GM18907 (cell line): ENCODE results near the gene PRRX2.
"Not testable (repeated sequence)": the region's sequence is repeated elsewhere in the genome, so short reads cannot be mapped to it uniquely, and the experiment has no call there.

ENCODE experiments used
- ATAC-seq: cut with Tn5 transposase; IDR thresholded peaks from one replicate; pipeline ENCODE4 v1.9.1; 2021; ENCODE audit warnings: mild to moderate bottlenecking, moderate library complexity; ENCODE audit not compliant: unreplicated experiment

PRRX2 gene

GRCh38 chr9:129726322-129727160 is 61.1 kb downstream of the PRRX2 start:
- ATAC-seq = no peak

GRCh38 chr9:129728744-129729143 is 63.3 kb downstream of the PRRX2 start:
- ATAC-seq = no peak

GRCh38 chr9:129731477-129732085 is 66.1 kb downstream of the PRRX2 start:
- ATAC-seq = no peak

- ATAC-seq = no peak
Observed at GRCh38 chr9:129732100-129732499, 66.7 kb downstream of the PRRX2 start.

DNA sequence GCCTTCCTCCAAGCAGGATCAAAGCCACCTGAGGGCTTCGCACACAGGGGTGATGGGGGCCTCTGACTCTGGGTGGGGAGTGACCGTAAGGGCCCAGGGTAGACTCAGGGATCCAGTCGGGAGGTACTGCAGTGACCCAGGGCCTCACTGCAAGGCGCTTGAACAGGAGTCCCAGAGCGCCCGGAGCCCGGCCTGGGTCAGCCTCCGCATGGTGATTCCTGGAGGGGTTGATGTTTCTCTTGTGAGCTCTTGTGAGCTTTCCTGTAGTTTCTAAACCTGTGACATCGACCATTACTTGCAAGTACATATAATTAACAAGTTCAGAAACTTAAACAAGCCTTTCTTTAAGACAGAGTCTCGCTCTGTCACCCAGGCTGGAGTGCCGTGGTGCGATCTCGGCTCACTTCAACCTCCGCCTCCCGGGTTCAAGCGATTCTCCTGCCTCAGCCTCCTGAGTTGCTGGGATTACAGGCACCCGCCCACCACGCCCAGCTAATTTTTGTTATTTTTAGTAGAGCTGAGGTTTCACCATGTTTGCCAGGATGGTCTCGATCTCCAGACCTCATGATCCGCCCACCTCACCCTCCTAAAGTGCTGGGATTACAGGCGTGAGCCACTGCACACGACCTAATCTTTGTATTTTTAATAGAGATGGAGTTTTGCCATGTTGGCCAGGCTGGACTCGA is 67.6 kb downstream of the PRRX2 start:
- no peak for ATAC-seq

DNA sequence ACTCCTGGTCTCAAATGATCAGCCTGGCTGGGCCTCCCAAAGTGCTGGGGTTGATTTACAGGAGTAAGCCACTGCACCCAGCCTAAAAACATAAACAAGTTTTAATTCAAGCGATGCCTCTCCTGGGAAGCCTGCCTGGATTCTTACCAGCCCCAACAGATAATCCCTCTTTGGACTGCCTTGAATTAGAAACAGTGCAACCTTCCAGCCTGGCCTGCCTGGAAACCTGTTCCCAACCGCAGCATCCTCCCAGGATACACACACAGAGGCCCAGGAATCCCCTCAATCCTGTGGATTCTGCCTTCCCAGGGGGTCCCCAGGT is 68.1 kb downstream of the PRRX2 start:
- no peak for ATAC-seq

DNA sequence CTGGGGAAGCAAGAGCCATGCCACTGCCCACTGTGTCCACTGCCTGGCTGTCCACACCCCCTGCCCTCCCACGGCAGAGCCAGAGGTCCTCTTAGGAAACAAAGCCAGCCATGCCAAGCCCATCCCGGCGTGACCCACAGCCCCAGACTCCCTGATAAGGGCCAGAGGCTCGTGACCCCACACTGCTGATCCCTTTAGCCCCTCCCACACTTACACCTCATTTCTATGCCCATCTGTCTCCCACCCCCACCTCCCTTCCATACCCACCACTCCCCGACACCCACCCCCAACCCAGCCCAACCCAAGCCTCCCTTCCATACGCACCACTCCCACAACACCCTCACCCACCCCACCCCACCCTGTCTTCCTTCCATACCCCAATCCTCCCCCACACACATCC is 70.1 kb downstream of the PRRX2 start:
- ATAC-seq = no peak

DNA sequence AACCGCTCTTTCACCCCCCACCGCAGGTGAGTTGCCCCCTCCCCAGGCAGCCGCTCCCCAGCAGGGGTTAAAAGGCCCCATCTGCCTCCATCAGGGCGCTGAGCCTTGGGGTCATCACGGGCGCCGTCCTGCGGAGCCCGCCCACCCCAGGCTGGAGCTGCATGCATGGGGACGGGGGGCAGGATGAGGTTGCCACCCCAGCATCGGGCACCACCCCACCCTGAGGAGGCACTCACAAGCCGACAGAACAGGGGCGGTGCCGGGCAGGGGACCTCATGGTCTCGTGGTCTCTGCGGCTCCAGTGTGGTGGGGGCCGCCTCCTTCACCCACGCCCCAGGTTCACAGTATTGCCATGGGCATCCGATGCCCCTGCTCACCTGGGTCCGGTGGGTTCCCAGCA is 70.9 kb downstream of the PRRX2 start:
- ATAC-seq = no peak

GRCh38 chr9:129737479-129738274 is 72.2 kb downstream of the PRRX2 start:
- peak; percentile 70 for ATAC-seq

DNA sequence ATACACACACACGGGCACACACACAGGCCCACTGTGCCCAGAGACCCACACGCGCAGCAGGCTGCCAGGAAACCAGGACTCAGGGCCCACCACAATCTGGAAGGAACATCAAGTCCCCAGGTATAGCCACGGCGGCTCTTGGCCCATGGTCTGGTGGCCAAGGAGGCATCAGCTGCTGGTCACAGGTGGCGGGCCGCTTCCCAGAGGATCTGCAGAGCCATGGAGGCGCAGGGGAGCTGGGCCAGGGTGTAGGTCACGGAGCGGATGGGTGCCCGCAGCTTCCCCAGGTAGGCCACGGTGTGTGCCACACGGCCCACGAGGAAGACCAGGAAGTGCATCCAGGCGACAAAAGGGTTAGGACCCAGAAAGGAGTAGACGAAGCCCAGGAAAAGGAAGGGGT is 74.0 kb downstream of the PRRX2 start:
- ATAC-seq = no peak

DNA sequence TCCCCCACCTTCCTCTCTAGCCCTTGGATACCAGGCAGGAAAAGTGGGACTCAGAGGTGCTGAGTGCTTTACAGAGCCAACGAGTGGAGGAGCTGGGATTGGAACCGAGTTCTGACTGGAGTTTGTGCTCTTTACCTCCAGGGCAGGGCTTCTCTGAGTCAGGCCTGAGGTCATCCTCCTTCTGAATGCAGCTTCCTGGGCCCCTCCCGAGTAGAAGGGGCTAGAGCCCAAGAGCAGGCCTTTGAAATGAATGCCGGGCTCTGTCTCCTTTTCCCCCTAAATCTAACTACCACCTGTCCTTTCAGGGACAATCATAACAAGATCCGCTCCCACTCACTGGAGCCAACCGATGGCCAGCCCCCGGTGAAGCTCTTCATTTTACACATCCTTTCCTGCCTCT is 74.7 kb downstream of the PRRX2 start:
- no peak for ATAC-seq

DNA sequence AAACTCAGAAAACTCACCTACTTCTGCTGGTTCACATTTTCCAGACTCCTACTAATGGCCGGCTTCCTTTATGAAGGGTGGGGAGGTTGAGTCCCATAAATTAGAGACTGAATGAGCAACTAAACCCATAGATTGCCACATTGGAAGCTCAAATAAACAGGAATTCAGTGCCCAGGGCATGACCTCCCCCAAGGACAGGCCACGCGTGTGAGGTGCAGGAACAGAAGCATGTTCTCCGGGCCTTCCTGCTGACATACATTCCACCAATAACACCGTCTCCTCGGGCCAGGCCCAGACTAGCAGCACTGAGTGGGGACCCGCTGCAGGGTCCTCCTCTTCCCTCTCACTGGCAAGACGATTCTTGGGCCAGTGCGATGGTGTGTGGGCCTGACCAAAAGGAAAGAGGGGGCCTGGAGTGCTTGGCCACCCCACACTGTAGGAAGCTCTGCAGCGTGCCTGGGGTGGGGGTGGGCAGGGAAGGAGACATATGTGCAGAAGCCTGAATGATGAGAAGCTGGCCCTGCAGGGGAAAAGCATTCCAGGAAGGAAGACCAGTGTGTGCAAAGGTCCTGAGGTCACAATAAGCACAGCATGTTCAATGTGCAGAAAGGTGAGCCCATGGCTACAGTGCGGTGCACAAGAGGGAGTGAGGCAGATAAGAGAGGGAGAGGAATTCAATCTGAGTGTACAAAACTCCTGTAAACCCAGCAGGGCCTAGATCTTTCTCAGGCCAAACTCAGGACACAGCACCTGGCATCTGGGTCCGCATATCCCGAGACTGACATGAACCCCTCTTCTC is 75.4 kb downstream of the PRRX2 start:
- ATAC-seq = no peak

GRCh38 chr9:129745200-129745599 is 79.8 kb downstream of the PRRX2 start:
- no peak for ATAC-seq

DNA sequence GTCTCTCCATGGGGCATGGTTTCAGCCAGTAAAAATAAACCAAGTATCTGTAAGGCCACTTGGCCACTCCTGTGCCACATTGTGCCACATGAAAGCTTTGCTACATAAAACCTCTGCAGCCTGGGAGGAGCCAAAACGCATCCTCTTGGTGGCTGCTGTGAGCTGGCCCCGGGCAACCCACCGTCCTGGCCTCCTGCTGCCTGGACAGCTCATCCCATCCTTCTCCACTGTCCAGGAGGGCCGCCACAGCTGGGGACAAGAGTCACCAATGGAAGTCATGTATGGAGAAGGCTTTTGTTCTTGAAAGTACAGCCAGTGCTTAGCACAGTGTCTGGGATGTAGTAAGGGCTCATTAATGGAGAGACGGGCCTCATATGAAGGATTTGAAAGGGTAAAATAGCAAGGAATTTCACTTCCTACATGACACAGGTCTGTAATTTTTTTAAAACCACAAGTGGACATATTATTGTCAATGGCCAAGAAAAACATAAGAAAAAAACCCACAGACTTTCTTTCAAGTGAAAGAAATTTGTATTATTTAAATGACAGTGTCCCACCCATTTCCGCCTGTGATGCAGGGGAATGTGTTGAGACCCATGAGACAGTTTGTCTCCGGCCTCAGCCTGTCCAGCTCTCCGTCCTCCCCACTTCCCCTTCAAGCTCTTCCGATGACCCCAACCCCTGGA is 80.8 kb downstream of the PRRX2 start:
- ATAC-seq = no peak

DNA sequence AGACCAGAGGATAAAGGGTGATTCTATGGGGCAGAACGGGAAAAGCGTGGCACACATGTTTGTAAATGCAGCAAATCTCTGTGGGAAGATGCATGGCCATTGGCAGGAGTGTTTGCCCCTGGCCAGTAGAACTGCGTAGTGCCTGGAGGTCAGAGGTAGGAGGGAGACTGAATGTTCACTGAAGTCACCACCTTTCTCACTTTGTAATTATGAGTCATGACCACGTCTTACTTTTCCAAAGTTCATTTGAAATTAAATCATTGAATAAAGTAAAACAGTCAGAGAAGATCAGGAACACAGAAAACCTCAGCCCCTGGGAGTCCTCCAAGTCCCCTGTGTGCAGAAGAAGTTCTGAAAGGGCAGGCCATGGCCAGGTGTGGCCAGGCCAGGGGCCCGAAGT is 82.8 kb downstream of the PRRX2 start:
- ATAC-seq = no peak

DNA sequence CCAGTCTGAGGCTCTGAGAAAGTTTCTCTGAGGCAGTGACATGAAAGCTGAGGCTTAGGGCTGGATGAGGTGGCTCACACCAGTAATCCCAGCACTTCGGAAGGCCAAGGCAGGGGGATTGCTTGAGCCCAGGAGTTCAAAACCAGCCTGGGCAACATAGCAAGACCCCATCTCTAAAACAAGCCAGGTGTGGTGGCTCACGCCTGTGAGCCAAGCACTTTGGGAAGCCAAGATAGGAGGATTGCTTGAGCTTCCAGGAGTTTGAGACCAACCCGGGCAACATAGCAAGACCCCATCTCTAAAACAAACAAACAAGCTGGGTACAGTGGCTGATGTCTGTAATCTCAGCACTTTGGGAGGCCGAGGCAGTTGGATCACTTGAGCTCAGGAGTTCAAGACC is 83.6 kb downstream of the PRRX2 start:
- ATAC-seq = not testable (repeated sequence)

- no peak for ATAC-seq
Observed at GRCh38 chr9:129749575-129749974, 84.1 kb downstream of the PRRX2 start.

DNA sequence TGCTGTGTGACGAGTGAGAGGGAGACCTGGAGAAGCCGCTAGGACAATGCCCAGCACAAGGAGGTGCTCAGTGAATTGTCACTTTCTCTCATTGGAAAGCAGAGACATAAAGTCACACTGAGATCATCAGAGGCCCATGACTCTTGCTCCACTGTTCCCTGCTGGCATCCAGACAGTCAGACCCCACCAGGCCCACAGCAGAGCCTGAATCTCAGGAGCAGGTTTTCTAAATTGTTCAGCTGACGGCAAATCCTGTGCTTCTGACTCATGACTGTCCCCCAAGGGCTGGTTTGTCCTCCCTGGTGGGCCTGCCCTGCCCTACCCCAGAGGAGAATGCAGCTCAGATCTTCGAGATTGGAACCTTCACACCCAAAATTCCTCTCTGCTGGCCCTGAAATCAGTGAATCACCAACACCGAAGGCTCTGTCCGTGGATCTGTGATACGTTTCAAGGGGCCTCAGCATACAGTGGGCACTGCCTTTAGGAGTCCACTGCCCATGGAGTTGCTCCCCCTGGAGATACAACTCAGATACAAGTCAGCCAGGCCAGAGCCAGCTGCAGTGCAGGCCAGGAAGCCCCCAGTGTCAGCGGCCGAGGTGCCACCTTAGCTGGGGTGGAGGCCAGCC is 84.7 kb downstream of the PRRX2 start:
- no peak for ATAC-seq
